A673 (cell line): ENCODE data around the gene PAX3. TPM values are rescaled to one million over a fixed set of nuclear protein-coding genes. Genes with fewer than 3 reads are reported as not detected.
A peak's percentile ranks its signal among the peaks of the same experiment; 100 is the strongest.

Source experiments
- BruUV-seq: library from RNA; stranded (reverse); fragments of 400-500 nt; replicated peaks from 2 replicates; lab custom pipeline; 2021; lab: Mats Ljungman, UMichigan
- CTCF ChIA-PET: fragments of 300-600 bp; sonication (Branson Sonifier 250); formaldehyde crosslinking; loops from one replicate; lab custom pipeline; 2022; ENCODE audit warnings: antibody characterized with exemption; lab: Charles Lee
- POLR2A ChIA-PET: fragments of 300-600 bp; sonication (Branson Sonifier 250); formaldehyde crosslinking; loops from one replicate; lab custom pipeline; 2022; ENCODE audit warnings: antibody characterized with exemption; ENCODE audit not compliant: low non-redundant PET; lab: Charles Lee
- DNase-seq: peaks from one replicate; pipeline ENCODE4 v3.0.0-alpha.2; 2015; ENCODE audit warnings: low spot score
- H3K27ac ChIP-seq: fragments of 200-600 bp; sonication (generic); 2 replicates; pipeline ENCODE4 v1.5.1; 2016; ENCODE audit warnings: mixed run types, low read depth, mild to moderate bottlenecking, mixed read lengths, antibody characterized with exemption, low read length; ENCODE audit not compliant: poor library complexity, severe bottlenecking
- H3K27me3 ChIP-seq: fragments of 200-600 bp; sonication (generic); replicated peaks from 2 replicates; pipeline ENCODE4 v1.6.1; 2017; ENCODE audit warnings: mixed run types, low read depth, mild to moderate bottlenecking, mixed read lengths, antibody characterized with exemption, low read length; ENCODE audit not compliant: insufficient read depth, poor library complexity
- H3K36me3 ChIP-seq: fragments of 200-600 bp; sonication (generic); 2 replicates; pipeline ENCODE4 v1.6.1; 2016; ENCODE audit warnings: mixed run types, mild to moderate bottlenecking, mixed read lengths, antibody characterized with exemption, low read length; ENCODE audit not compliant: insufficient read depth, poor library complexity, severe bottlenecking
- H3K4me1 ChIP-seq: fragments of 200-600 bp; sonication (generic); 2 replicates; pipeline ENCODE4 v1.6.1; 2017; ENCODE audit warnings: mixed run types, mild to moderate bottlenecking, mixed read lengths, antibody characterized with exemption, low read length; ENCODE audit not compliant: insufficient read depth, poor library complexity, severe bottlenecking
- H3K4me3 ChIP-seq: fragments of 200-600 bp; sonication (generic); 2 replicates; pipeline ENCODE4 v1.5.1; 2016; ENCODE audit warnings: low read depth, mixed run types, mild to moderate bottlenecking, mixed read lengths, low read length; ENCODE audit not compliant: poor library complexity, severe bottlenecking
- H3K9me3 ChIP-seq: fragments of 200-600 bp; sonication (generic); 2 replicates; pipeline ENCODE4 v1.6.1; 2016; ENCODE audit warnings: mixed run types, low read depth, mild to moderate bottlenecking, mixed read lengths, antibody characterized with exemption, low read length; ENCODE audit not compliant: poor library complexity, severe bottlenecking
- EZH2 ChIP-seq: fragments of 200-600 bp; sonication (generic); IDR thresholded peaks from 2 replicates; pipeline ENCODE4 v1.6.1; 2017; ENCODE audit warnings: borderline replicate concordance, low read depth, mild to moderate bottlenecking, mixed read lengths, antibody characterized with exemption, low read length; ENCODE audit not compliant: poor library complexity, severe bottlenecking
- intact Hi-C: fragments of 100-400 bp; cut with micrococcal nuclease; formaldehyde crosslinking; loops from one replicate; pipeline ENCODE4 v1.10.0; 2022; ENCODE audit not compliant: unreplicated experiment
- total RNA-seq: library from RNA; stranded (reverse); gene quantifications from 2 replicates; pipeline ENCODE4 v1.2.3, GENCODE V29; 2021
- TF ChIP-seq, protein P1 (sequence below): fragments of 300-800, 200-600 bp; sonication (generic); conservative IDR thresholded peaks from 2 replicates; pipeline ENCODE4 v1.5.1; 2017; ENCODE audit warnings: low read depth, mild to moderate bottlenecking, antibody characterized with exemption, low read length, moderate library complexity, mixed read lengths

The PAX3 gene
- total RNA-seq, 1 experiment from 2014 or later: 39.3 TPM

DNA sequence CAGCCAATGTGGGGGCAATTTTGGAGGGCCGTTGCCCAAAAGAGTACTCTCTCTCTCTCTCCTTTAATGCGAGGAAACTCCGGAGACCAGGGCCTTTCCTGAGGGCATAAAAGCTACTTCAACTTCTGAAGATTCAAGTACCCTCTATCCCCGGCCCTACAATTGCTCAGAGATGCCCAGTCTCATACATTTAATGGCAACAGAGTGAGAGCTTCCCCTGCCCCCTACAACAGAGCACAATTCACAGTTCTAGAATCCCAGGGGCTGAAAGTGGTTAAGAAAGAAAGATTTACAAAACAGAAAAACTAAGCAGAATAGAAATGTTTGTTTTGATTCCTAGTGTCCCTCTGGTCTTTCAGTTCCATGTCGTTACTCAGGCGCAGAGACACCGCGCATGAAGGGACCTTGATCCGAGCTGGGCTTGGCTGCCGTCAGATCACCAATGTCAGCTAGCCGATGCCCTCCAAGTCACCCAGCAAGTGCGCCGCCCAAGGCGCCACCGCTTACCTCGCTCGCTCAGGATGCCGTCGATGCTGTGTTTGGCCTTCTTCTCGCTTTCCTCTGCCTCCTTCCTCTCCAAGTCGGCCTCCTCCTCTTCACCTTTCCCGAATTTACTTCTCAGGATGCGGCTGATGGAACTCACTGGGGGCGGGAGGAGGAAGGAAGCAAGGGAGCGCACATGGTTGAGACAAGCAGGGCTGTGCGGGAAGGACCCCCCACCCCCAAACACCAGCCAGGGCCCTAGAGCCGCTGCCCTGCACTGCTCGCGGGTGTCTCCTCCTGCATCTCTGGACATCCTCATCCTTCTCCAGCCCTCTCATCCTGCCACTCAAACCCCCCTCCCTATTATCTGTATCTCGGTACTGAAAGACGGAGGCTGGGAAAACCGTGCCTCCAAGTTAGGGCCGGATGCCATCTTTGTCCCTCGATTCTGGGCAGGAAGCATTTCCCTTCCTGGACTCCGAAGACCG, 4.9 kb downstream of the PAX3 start:
- TF ChIP-seq EZH2: no peak
- TF ChIP-seq, protein P1, sequence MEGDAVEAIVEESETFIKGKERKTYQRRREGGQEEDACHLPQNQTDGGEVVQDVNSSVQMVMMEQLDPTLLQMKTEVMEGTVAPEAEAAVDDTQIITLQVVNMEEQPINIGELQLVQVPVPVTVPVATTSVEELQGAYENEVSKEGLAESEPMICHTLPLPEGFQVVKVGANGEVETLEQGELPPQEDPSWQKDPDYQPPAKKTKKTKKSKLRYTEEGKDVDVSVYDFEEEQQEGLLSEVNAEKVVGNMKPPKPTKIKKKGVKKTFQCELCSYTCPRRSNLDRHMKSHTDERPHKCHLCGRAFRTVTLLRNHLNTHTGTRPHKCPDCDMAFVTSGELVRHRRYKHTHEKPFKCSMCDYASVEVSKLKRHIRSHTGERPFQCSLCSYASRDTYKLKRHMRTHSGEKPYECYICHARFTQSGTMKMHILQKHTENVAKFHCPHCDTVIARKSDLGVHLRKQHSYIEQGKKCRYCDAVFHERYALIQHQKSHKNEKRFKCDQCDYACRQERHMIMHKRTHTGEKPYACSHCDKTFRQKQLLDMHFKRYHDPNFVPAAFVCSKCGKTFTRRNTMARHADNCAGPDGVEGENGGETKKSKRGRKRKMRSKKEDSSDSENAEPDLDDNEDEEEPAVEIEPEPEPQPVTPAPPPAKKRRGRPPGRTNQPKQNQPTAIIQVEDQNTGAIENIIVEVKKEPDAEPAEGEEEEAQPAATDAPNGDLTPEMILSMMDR: no peak
- intact Hi-C loops: loop anchor here (5.0 kb wide), 1 partner anchor 87 kb away; no protein-coding TSS in a partner anchor
- peak overlapping the region; percentile 29 for H3K27ac ChIP-seq
- peak overlapping the region; percentile 6 for H3K4me3 ChIP-seq
- ChIA-PET CTCF (no interaction called here), POLR2A (no interaction called here)
- peaks cover 30% of the 10 kb centered on the region for H3K36me3 ChIP-seq
- peaks cover 38% of the 10 kb centered on the region for H3K4me1 ChIP-seq
- DNase-seq: no peak
- H3K9me3 ChIP-seq: no peaks in the 10 kb centered on the region
- BruUV-seq: no TSS peak
- H3K27me3 ChIP-seq: no peaks in the 10 kb centered on the region

- no peak for DNase-seq
- no peak overlapping the region for H3K4me3 ChIP-seq
- H3K4me1 ChIP-seq: peaks cover 38% of the 10 kb centered on the region
- ChIA-PET POLR2A (no interaction called here), CTCF (interaction anchor here (0.6 kb wide), 1 partner anchor 235 kb away, joined by 4 read pairs; no protein-coding TSS in a partner anchor)
- TF ChIP-seq, protein P1: no peak
- no peak for TF ChIP-seq EZH2
- no peaks in the 10 kb centered on the region for H3K27me3 ChIP-seq
- H3K36me3 ChIP-seq: peaks cover 33% of the 10 kb centered on the region
- peak overlapping the region; percentile 55 for H3K27ac ChIP-seq
- BruUV-seq: no TSS peak
- no peaks in the 10 kb centered on the region for H3K9me3 ChIP-seq
- intact Hi-C loops: loop anchor here (5.0 kb wide), 1 partner anchor 85 kb away; no protein-coding TSS in a partner anchor
These were observed 6.4 kb downstream of the PAX3 start for GRCh38 chr2:222292149-222293134.

DNA sequence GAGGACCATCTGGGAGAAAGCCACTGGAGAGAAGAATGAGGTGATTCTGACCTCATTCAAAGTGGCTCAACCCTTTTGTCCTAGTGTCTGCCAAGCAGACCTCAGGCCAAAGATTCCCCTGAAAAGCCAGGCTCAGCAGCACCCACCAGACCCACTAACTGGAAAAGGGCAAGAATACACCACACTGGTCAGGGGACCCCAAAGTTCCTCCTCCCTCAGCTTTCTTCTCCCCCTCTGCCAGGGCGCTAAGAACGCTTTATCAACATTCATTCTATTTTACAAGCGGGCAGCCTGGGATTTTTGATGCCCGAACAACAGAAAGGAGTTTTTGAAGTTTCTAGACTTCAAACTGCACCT, 7.3 kb downstream of the PAX3 start:
- Histone ChIP-seq H3K27me3 (no peaks in the 10 kb centered on the region), H3K4me3 (peak overlapping the region; percentile 48), H3K36me3 (peaks cover 37% of the 10 kb centered on the region), H3K9me3 (no peaks in the 10 kb centered on the region), H3K27ac (peak overlapping the region; percentile 78), H3K4me1 (peaks cover 38% of the 10 kb centered on the region)
- no peak for TF ChIP-seq EZH2
- TF ChIP-seq, protein P1: no peak
- ChIA-PET CTCF (no interaction called here), POLR2A (interaction anchor here (0.6 kb wide), 1 partner anchor 79 kb away, joined by 4 read pairs; no protein-coding TSS in a partner anchor)
- BruUV-seq: TSS peak; percentile 84
- no peak for DNase-seq
- intact Hi-C loops: loop anchor here (5.0 kb wide), 1 partner anchor 84 kb away; no protein-coding TSS in a partner anchor
